Measurements from ENCODE around the gene BTG3. TPM values are rescaled to one million over a fixed set of nuclear protein-coding genes. Genes with fewer than 3 reads are reported as not detected.

Gene BTG3
- total and polyA plus RNA-seq, 10 of the 15 experiments (the other 5 are each of a cell fraction or from before 2014, with no cell fraction given): 15.7 to 74.4 (median 34.8) TPM

DNA sequence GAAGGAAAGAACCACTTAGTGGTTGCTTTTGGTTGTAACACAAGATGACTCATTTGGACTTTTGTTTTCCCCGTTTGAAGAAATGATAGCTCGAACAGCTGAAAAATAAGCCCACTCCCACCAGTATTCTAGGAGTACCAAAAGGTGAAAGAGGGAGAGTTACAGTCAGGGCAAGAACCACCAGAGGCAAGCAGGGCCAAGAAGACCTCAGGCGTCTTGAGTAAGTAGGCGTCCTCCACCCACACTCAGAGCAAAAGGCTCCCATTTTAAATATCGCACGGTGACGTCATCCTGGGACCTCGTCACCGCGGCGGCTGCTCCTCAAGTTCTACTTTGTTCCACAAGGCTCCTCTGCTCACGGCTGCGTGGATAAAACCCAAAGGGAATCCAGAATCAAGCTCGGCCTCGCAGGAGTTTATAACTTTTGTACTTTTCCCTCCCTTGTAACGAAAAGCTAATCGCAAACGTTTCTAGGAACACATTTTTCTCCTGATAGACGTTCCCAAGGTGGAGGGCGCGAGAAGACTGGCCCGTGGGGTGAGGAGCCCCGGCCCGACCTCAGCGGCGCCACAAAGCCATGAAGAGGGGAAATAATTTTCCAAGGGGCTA, 1.2 kb downstream of the BTG3 start (continued):
- no peak; the same call in 1 of the 2 replicates for TF ChIP-seq MTA3 (IDR thresholded peaks at IDR 0.05; ENCODE audit: borderline replicate concordance, low read length)
- TF ChIP-seq ZNF274 (IDR thresholded peaks at IDR 0.05; ENCODE audit: insufficient read depth, insufficient read length): no peak
- peak; percentile 28; the same call in 1 of the 2 replicates for TF ChIP-seq HDGF (IDR thresholded peaks at IDR 0.05)
- peak; percentile 51 for TF ChIP-seq JUNB (IDR thresholded peaks at IDR 0.05)
- TF ChIP-seq GABPA (IDR thresholded peaks at IDR 0.05; ENCODE audit: low read depth): no peak
- TF ChIP-seq ZBTB4 (CRISPR knock-in tag; IDR thresholded peaks at IDR 0.05): 0 out of 2 replicates have a peak, but pooled peaks have one; percentile 56
- no peak for TF ChIP-seq CEBPZ (IDR thresholded peaks at IDR 0.05; ENCODE audit: low read depth, low read length)
- TF ChIP-seq, protein P1, sequence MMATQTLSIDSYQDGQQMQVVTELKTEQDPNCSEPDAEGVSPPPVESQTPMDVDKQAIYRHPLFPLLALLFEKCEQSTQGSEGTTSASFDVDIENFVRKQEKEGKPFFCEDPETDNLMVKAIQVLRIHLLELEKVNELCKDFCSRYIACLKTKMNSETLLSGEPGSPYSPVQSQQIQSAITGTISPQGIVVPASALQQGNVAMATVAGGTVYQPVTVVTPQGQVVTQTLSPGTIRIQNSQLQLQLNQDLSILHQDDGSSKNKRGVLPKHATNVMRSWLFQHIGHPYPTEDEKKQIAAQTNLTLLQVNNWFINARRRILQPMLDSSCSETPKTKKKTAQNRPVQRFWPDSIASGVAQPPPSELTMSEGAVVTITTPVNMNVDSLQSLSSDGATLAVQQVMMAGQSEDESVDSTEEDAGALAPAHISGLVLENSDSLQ (IDR thresholded peaks at IDR 0.05): peak; percentile 17; the same call in 1 of the 2 replicates
- TF ChIP-seq ATF2 (IDR thresholded peaks at IDR 0.05; ENCODE audit: low read length): peak; percentile 95
- TF ChIP-seq, protein P2, sequence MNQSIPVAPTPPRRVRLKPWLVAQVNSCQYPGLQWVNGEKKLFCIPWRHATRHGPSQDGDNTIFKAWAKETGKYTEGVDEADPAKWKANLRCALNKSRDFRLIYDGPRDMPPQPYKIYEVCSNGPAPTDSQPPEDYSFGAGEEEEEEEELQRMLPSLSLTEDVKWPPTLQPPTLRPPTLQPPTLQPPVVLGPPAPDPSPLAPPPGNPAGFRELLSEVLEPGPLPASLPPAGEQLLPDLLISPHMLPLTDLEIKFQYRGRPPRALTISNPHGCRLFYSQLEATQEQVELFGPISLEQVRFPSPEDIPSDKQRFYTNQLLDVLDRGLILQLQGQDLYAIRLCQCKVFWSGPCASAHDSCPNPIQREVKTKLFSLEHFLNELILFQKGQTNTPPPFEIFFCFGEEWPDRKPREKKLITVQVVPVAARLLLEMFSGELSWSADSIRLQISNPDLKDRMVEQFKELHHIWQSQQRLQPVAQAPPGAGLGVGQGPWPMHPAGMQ (IDR thresholded peaks at IDR 0.05; ENCODE audit: borderline replicate concordance): no peak
- TF ChIP-seq NFIC (IDR thresholded peaks at IDR 0.05; ENCODE audit: low read depth, low read length): peak; percentile 23; the same call in 1 of the 2 replicates
- TF ChIP-seq EGR1 (IDR thresholded peaks at IDR 0.05; ENCODE audit: borderline replicate concordance in 1 of 2, low read depth in 2 of 2, low read length in 2 of 2): peak in 1 of 2 experiments; percentile 85; a peak in 2 of 3 replicates
- TF ChIP-seq ZNF24 (IDR thresholded peaks at IDR 0.05): peak; percentile 91
- peak; percentile 71; the same call in 1 of the 2 replicates for TF ChIP-seq CBX5 (IDR thresholded peaks at IDR 0.05; ENCODE audit: low read depth)
- TF ChIP-seq ZSCAN29 (IDR thresholded peaks at IDR 0.05): no peak
- no peak for TF ChIP-seq TCF3 (IDR thresholded peaks at IDR 0.05; ENCODE audit: borderline replicate concordance, insufficient read depth, low read depth, low read length)
- no peak for TF ChIP-seq FOS (IDR thresholded peaks at IDR 0.05; ENCODE audit: borderline replicate concordance, extremely low read depth, insufficient read length)
- TF ChIP-seq NR2C1 (IDR thresholded peaks at IDR 0.05): no peak
- TF ChIP-seq NRF1 (conservative IDR thresholded peaks at IDR 0.05; ENCODE audit: low read depth, low read length): no peak
- no peak for TF ChIP-seq WRNIP1 (IDR thresholded peaks at IDR 0.05; ENCODE audit: borderline replicate concordance, low read depth, low read length)

Measured in GM12878 (cell line).